ENCODE results near the gene LY86. TPM values are rescaled to one million over a fixed set of nuclear protein-coding genes. Genes with fewer than 3 reads are reported as not detected.

The LY86 gene
- total and polyA plus RNA-seq, 9 of the 15 experiments (the other 6 are each of a cell fraction or from before 2014, with no cell fraction given): 0.08 to 0.20 TPM; not detected in 7

GRCh38 chr6:6694825-6695624, 106.5 kb downstream of the LY86 start (continued):
- peak; percentile 38 for TF ChIP-seq PRDM10 (IDR thresholded peaks at IDR 0.05; ENCODE audit: partially characterized antibody)
- TF ChIP-seq ZNF75A (CRISPR knock-in tag; IDR thresholded peaks at IDR 0.05): peak; percentile 13; the same call in 1 of the 2 replicates
- peak; percentile 68; the same call in 1 of the 2 replicates for TF ChIP-seq KLF1 (tag; IDR thresholded peaks at IDR 0.05)
- peak; percentile 11; the same call in 1 of the 2 replicates for TF ChIP-seq EP400 (IDR thresholded peaks at IDR 0.05)
- TF ChIP-seq ELF1 (tag; IDR thresholded peaks at IDR 0.05): peak; percentile 40; the same call in 1 of the 2 replicates
- 0 out of 2 replicates have a peak, but pooled peaks have one; percentile 19 for TF ChIP-seq SOX6 (IDR thresholded peaks at IDR 0.05)
- TF ChIP-seq, protein P1, sequence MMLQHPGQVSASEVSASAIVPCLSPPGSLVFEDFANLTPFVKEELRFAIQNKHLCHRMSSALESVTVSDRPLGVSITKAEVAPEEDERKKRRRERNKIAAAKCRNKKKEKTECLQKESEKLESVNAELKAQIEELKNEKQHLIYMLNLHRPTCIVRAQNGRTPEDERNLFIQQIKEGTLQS (IDR thresholded peaks at IDR 0.05): no peak
- TF ChIP-seq, protein P1 (CRISPR knock-in tag; conservative IDR thresholded peaks at IDR 0.05): no peak
- TF ChIP-seq ZNF282 (CRISPR knock-in tag; IDR thresholded peaks at IDR 0.05): no peak
- no peak for TF ChIP-seq ADNP (tag; IDR thresholded peaks at IDR 0.05)
- TF ChIP-seq BRCA1 (IDR thresholded peaks at IDR 0.05): no peak
- 0 out of 2 replicates have a peak, but pooled peaks have one; percentile 27 for TF ChIP-seq BRCA1 (CRISPR knock-in tag; IDR thresholded peaks at IDR 0.05)
- no peak for TF ChIP-seq NCOR1 (IDR thresholded peaks at IDR 0.05)
- TF ChIP-seq PHF8 (IDR thresholded peaks at IDR 0.05; ENCODE audit: borderline replicate concordance, low read length): peak; percentile 35; the same call in 1 of the 2 replicates
- 0 out of 4 replicates have a peak, but pooled peaks of 1 of the 2 experiments have one; percentile 46 for TF ChIP-seq ZNF639 (CRISPR knock-in tag; conservative IDR thresholded peaks at IDR 0.05 in 1 of 2, IDR thresholded peaks at IDR 0.05 in 1 of 2)
- no peak for TF ChIP-seq ZNF253 (CRISPR knock-in tag; conservative IDR thresholded peaks at IDR 0.05)
- TF ChIP-seq RNF2 (IDR thresholded peaks at IDR 0.05): peak; percentile 26; the same call in 1 of the 2 replicates
- no peak for TF ChIP-seq SRSF1 (IDR thresholded peaks at IDR 0.05; ENCODE audit: low read depth, low read length)
- 0 out of 2 replicates have a peak, but pooled peaks have one; percentile 9 for TF ChIP-seq ZNF584 (CRISPR knock-in tag; IDR thresholded peaks at IDR 0.05; ENCODE audit: low read depth)
- TF ChIP-seq ZNF121 (CRISPR knock-in tag; conservative IDR thresholded peaks at IDR 0.05): no peak
